NT2/D1 (cell line): ENCODE results near the gene FAM13A.

ENCODE experiments used
- DNase-seq: peaks from one replicate; pipeline ENCODE4 v3.0.0-alpha.2; 2011; ENCODE audit warnings: low read depth, low spot score
- H3K27me3 ChIP-seq: 2 replicates; pipeline ENCODE4 v1.6.0; 2011; ENCODE audit warnings: mild to moderate bottlenecking; ENCODE audit not compliant: insufficient read length, insufficient read depth
- H3K36me3 ChIP-seq: 2 replicates; pipeline ENCODE4 v1.6.1; 2011; ENCODE audit warnings: mild to moderate bottlenecking, low read length, mixed read lengths; ENCODE audit not compliant: insufficient read depth, insufficient read length
- H3K4me1 ChIP-seq: 2 replicates; pipeline ENCODE4 v1.5.1; 2011; ENCODE audit not compliant: insufficient read depth, insufficient read length
- H3K4me3 ChIP-seq: 2 replicates; pipeline ENCODE4 v1.5.1; 2011; ENCODE audit warnings: low read depth; ENCODE audit not compliant: insufficient read length
- H3K9ac ChIP-seq: 2 replicates; pipeline ENCODE4 v1.6.0; 2011; ENCODE audit warnings: low read depth; ENCODE audit not compliant: insufficient read length
- H3K9me3 ChIP-seq: 2 replicates; pipeline ENCODE4 v1.5.1; 2011; ENCODE audit warnings: mild to moderate bottlenecking, low read length; ENCODE audit not compliant: insufficient read depth
- SUZ12 ChIP-seq: IDR thresholded peaks from 2 replicates; pipeline ENCODE4 v1.6.1; 2011; ENCODE audit not compliant: insufficient read length, insufficient read depth; ENCODE audit errors: extremely low read depth
- YY1 ChIP-seq: IDR thresholded peaks from 2 replicates; pipeline ENCODE4 v1.6.1; 2011; ENCODE audit not compliant: insufficient read length, insufficient read depth
- ZNF274 ChIP-seq: IDR thresholded peaks from 2 replicates; pipeline ENCODE4 v1.6.1; 2011; ENCODE audit warnings: mild to moderate bottlenecking, low read depth, low read length

The FAM13A gene

GRCh38 chr4:88765729-88766128 lies 291.3 kb downstream of the FAM13A start:
- no peak overlapping the region for H3K4me3 ChIP-seq
- DNase-seq, result no peak
- no peaks in the 10 kb centered on the region for H3K36me3 ChIP-seq
- TF ChIP-seq YY1 (no peak), ZNF274 (no peak), SUZ12 (no peak)
- no peak overlapping the region for H3K9ac ChIP-seq
- H3K4me1 ChIP-seq, result no peaks in the 10 kb centered on the region
- no peaks in the 10 kb centered on the region for H3K9me3 ChIP-seq
- H3K27me3 ChIP-seq, result no peaks in the 10 kb centered on the region

GRCh38 chr4:88763075-88763474 lies 293.9 kb downstream of the FAM13A start:
- no peaks in the 10 kb centered on the region for H3K9me3 ChIP-seq
- H3K36me3 ChIP-seq, result no peaks in the 10 kb centered on the region
- no peak for DNase-seq
- no peaks in the 10 kb centered on the region for H3K4me1 ChIP-seq
- no peaks in the 10 kb centered on the region for H3K27me3 ChIP-seq
- H3K9ac ChIP-seq, result no peak overlapping the region
- H3K4me3 ChIP-seq, result no peak overlapping the region
- no peak for TF ChIP-seq SUZ12

GRCh38 chr4:88761861-88762523 lies 295.0 kb downstream of the FAM13A start:
- DNase-seq, result no peak
- Histone ChIP-seq H3K9me3 (no peaks in the 10 kb centered on the region), H3K36me3 (no peaks in the 10 kb centered on the region), H3K4me3 (no peak overlapping the region), H3K27me3 (no peaks in the 10 kb centered on the region), H3K9ac (no peak overlapping the region), H3K4me1 (no peaks in the 10 kb centered on the region)
- TF ChIP-seq SUZ12, result no peak
- no peak for TF ChIP-seq ZNF274
- TF ChIP-seq YY1, result no peak

GRCh38 chr4:88761342-88761741 lies 295.6 kb downstream of the FAM13A start:
- TF ChIP-seq ZNF274 (no peak), SUZ12 (no peak), YY1 (no peak)

GRCh38 chr4:88759895-88760290 lies 297.1 kb downstream of the FAM13A start:
- Histone ChIP-seq H3K9ac (no peak overlapping the region), H3K4me3 (no peak overlapping the region), H3K27me3 (no peaks in the 10 kb centered on the region), H3K4me1 (no peaks in the 10 kb centered on the region), H3K36me3 (no peaks in the 10 kb centered on the region), H3K9me3 (no peaks in the 10 kb centered on the region)
- TF ChIP-seq ZNF274, result no peak
- DNase-seq, result no peak

More at GRCh38 chr4:88761342-88761741, 295.6 kb downstream of the FAM13A start:
- Histone ChIP-seq H3K9me3 (no peaks in the 10 kb centered on the region), H3K36me3 (no peaks in the 10 kb centered on the region), H3K4me3 (no peak overlapping the region), H3K9ac (no peak overlapping the region), H3K4me1 (no peaks in the 10 kb centered on the region), H3K27me3 (no peaks in the 10 kb centered on the region)
- no peak for DNase-seq

GRCh38 chr4:88759039-88759894 lies 297.7 kb downstream of the FAM13A start:
- Histone ChIP-seq H3K27me3 (no peaks in the 10 kb centered on the region), H3K36me3 (no peaks in the 10 kb centered on the region), H3K9ac (no peak overlapping the region), H3K4me3 (no peak overlapping the region), H3K9me3 (no peaks in the 10 kb centered on the region), H3K4me1 (no peaks in the 10 kb centered on the region)
- TF ChIP-seq ZNF274 (no peak), YY1 (no peak)
- DNase-seq, result peak; percentile 13

- Histone ChIP-seq H3K4me1 (no peaks in the 10 kb centered on the region), H3K4me3 (no peak overlapping the region), H3K27me3 (no peaks in the 10 kb centered on the region), H3K36me3 (no peaks in the 10 kb centered on the region), H3K9ac (no peak overlapping the region), H3K9me3 (no peaks in the 10 kb centered on the region)
- no peak for DNase-seq
- TF ChIP-seq YY1 (no peak), SUZ12 (no peak), ZNF274 (no peak)
Observed at GRCh38 chr4:88758264-88758663, 298.7 kb downstream of the FAM13A start.

GRCh38 chr4:88757776-88758175 lies 299.2 kb downstream of the FAM13A start:
- no peak overlapping the region for H3K4me3 ChIP-seq
- H3K4me1 ChIP-seq, result no peaks in the 10 kb centered on the region
- no peak for TF ChIP-seq YY1
- no peak for TF ChIP-seq ZNF274
- TF ChIP-seq SUZ12, result no peak
- no peaks in the 10 kb centered on the region for H3K36me3 ChIP-seq
- no peak for DNase-seq
- H3K9me3 ChIP-seq, result no peaks in the 10 kb centered on the region
- no peak overlapping the region for H3K9ac ChIP-seq
- no peaks in the 10 kb centered on the region for H3K27me3 ChIP-seq
